Adipocyte (in vitro differentiated cells): ENCODE measurements around the gene MPP2.

Source experiments
- DNase-seq: peaks from one replicate; pipeline ENCODE4 v3.0.0-alpha.2; 2015; ENCODE audit warnings: low read depth
- H3K27me3 ChIP-seq: replicated peaks from 2 replicates; pipeline ENCODE4 v1.7.0; 2013; ENCODE audit warnings: mild to moderate bottlenecking, low read length, moderate library complexity; ENCODE audit not compliant: control insufficient read depth, insufficient read depth
- H3K36me3 ChIP-seq: 2 replicates; pipeline ENCODE4 v1.7.0; 2013; ENCODE audit warnings: low read length, mild to moderate bottlenecking, moderate library complexity; ENCODE audit not compliant: control insufficient read depth, insufficient read depth, severe bottlenecking
- H3K4me1 ChIP-seq: 2 replicates; pipeline ENCODE4 v1.7.0; 2013; ENCODE audit warnings: mild to moderate bottlenecking, low read length, moderate library complexity; ENCODE audit not compliant: control insufficient read depth, insufficient read depth
- H3K4me3 ChIP-seq: 2 replicates; pipeline ENCODE4 v1.7.0; 2013; ENCODE audit warnings: mild to moderate bottlenecking, low read length, moderate library complexity
- H3K9ac ChIP-seq: 2 replicates; pipeline ENCODE4 v1.7.0; 2013; ENCODE audit warnings: mild to moderate bottlenecking, low read length, moderate library complexity
- H3K9me3 ChIP-seq: 2 replicates; pipeline ENCODE4 v1.7.0; 2013; ENCODE audit warnings: mild to moderate bottlenecking, low read length, moderate library complexity; ENCODE audit not compliant: control insufficient read depth

The MPP2 gene

GRCh38 chr17:43827596-43827995 lies 79.7 kb downstream of the MPP2 start:
- peaks cover 55% of the 10 kb centered on the region for H3K36me3 ChIP-seq
- no peak overlapping the region for H3K9ac ChIP-seq
- H3K4me3 ChIP-seq = no peak overlapping the region
- H3K4me1 ChIP-seq = peaks cover 17% of the 10 kb centered on the region
- H3K27me3 ChIP-seq = no peaks in the 10 kb centered on the region
- no peak for DNase-seq
- H3K9me3 ChIP-seq = no peaks in the 10 kb centered on the region

- H3K9ac ChIP-seq = no peak overlapping the region
These were observed 81.1 kb downstream of the MPP2 start for GRCh38 chr17:43826206-43826605.

GRCh38 chr17:43825567-43825966 lies 81.8 kb downstream of the MPP2 start:
- no peak overlapping the region for H3K9ac ChIP-seq
- peaks cover 56% of the 10 kb centered on the region for H3K36me3 ChIP-seq
- no peak for DNase-seq
- H3K4me1 ChIP-seq = peaks cover 8% of the 10 kb centered on the region
- no peak overlapping the region for H3K4me3 ChIP-seq
- no peaks in the 10 kb centered on the region for H3K9me3 ChIP-seq
- H3K27me3 ChIP-seq = no peaks in the 10 kb centered on the region

More at GRCh38 chr17:43826206-43826605, 81.1 kb downstream of the MPP2 start:
- DNase-seq = no peak
- Histone ChIP-seq H3K27me3 (no peaks in the 10 kb centered on the region), H3K4me3 (no peak overlapping the region), H3K36me3 (peaks cover 62% of the 10 kb centered on the region), H3K4me1 (peaks cover 8% of the 10 kb centered on the region), H3K9me3 (no peaks in the 10 kb centered on the region)
